WTC11 (cell line): ENCODE results near the gene GALNT9. TPM values are rescaled to one million over a fixed set of nuclear protein-coding genes. Genes with fewer than 3 reads are reported as not detected.
A peak's percentile ranks its signal among the peaks of the same experiment; 100 is the strongest.

Experiments
- ATAC-seq: fragments of 200-7000 bp; cut with Tn5 transposase; 2 replicates; pipeline ENCODE4 v1.10.0; 2021; ENCODE audit warnings: mild to moderate bottlenecking, moderate library complexity
- CTCF ChIA-PET: fragments of 300-600 bp; sonication (Branson Sonifier 250); formaldehyde crosslinking; loops from one replicate; lab custom pipeline; 2021; ENCODE audit warnings: antibody characterized with exemption; lab: Charles Lee
- POLR2A ChIA-PET: fragments of 350-600 bp; sonication (Branson Sonifier 250); formaldehyde crosslinking; loops from one replicate; lab custom pipeline; 2021; ENCODE audit warnings: antibody characterized with exemption; lab: Charles Lee
- DNase-seq: peaks from one replicate; pipeline ENCODE4 v3.0.0; 2021; ENCODE audit warnings: low spot score
- H3K27ac Mint-ChIP-seq: 2 replicates; pipeline ENCODE4 v1.8.0; 2021; ENCODE audit warnings: mixed read lengths
- H3K27me3 Mint-ChIP-seq: 2 replicates; pipeline ENCODE4 v1.8.0; 2021; ENCODE audit warnings: low read depth, mild to moderate bottlenecking, moderate library complexity, mixed read lengths
- H3K36me3 Mint-ChIP-seq: 2 replicates; pipeline ENCODE4 v1.8.0; 2021; ENCODE audit warnings: mixed read lengths
- H3K4me1 Mint-ChIP-seq: 2 replicates; pipeline ENCODE4 v1.8.0; 2022; ENCODE audit warnings: mixed read lengths
- H3K4me3 Mint-ChIP-seq: 2 replicates; pipeline ENCODE4 v1.8.0; 2021; ENCODE audit warnings: mild to moderate bottlenecking, moderate library complexity, mixed read lengths
- H3K9me3 Mint-ChIP-seq: 2 replicates; pipeline ENCODE4 v1.8.0; 2021; ENCODE audit warnings: mixed read lengths
- OVOL2 ChIP-seq: fragments of 250-450 bp; sonication (Bioruptor Pico); IDR thresholded peaks from 2 replicates; pipeline ENCODE4 v1.9.0; 2021; ENCODE audit warnings: mild to moderate bottlenecking, borderline replicate concordance
- PRRX2 ChIP-seq: fragments of 250-450 bp; sonication (Bioruptor Pico); IDR thresholded peaks from 2 replicates; pipeline ENCODE4 v1.8.0; 2021; ENCODE audit warnings: mild to moderate bottlenecking
- RORB ChIP-seq: fragments of 250-450 bp; sonication (Bioruptor Pico); IDR thresholded peaks from 2 replicates; pipeline ENCODE4 v1.9.0; 2021; ENCODE audit warnings: mild to moderate bottlenecking
- SOX15 ChIP-seq: fragments of 250-450 bp; sonication (Bioruptor Pico); IDR thresholded peaks from 2 replicates; pipeline ENCODE4 v1.9.0; 2021; ENCODE audit warnings: mild to moderate bottlenecking
- ZBTB21 ChIP-seq: sonication (generic); formaldehyde crosslinking; IDR thresholded peaks from 2 replicates; pipeline ENCODE4 v1.8.1; 2023; ENCODE audit warnings: mild to moderate bottlenecking, missing genetic modification reagents, borderline replicate concordance
- ZNF396 ChIP-seq: fragments of 250-450 bp; sonication (Bioruptor Pico); IDR thresholded peaks from 2 replicates; pipeline ENCODE4 v1.8.0; 2021; ENCODE audit warnings: mild to moderate bottlenecking, moderate library complexity, borderline replicate concordance
- ZNF423 ChIP-seq: fragments of 250-450 bp; sonication (Bioruptor Pico); IDR thresholded peaks from 2 replicates; pipeline ENCODE4 v2.1.2; 2022; ENCODE audit warnings: mild to moderate bottlenecking, moderate library complexity
- total RNA-seq: library from RNA; stranded (reverse); gene quantifications from 3 replicates; pipeline ENCODE4 v1.2.3, GENCODE V29; 2021
- TF ChIP-seq, protein P1 (sequence below): sonication (generic); formaldehyde crosslinking; IDR thresholded peaks from 2 replicates; pipeline ENCODE4 v1.8.1; 2023; ENCODE audit warnings: mild to moderate bottlenecking, moderate library complexity, missing genetic modification reagents
- TF ChIP-seq, protein P2 (sequence below): sonication (generic); formaldehyde crosslinking; IDR thresholded peaks from 2 replicates; pipeline ENCODE4 v1.8.1; 2023; ENCODE audit warnings: mild to moderate bottlenecking, missing genetic modification reagents, borderline replicate concordance
- TF ChIP-seq, protein P3 (sequence below): fragments of 250-450 bp; sonication (Bioruptor Pico); IDR thresholded peaks from 2 replicates; pipeline ENCODE4 v1.9.0; 2021; ENCODE audit warnings: mild to moderate bottlenecking, borderline replicate concordance
- TF ChIP-seq, protein P4 (sequence below): sonication (generic); formaldehyde crosslinking; IDR thresholded peaks from 2 replicates; pipeline ENCODE4 v1.8.1; 2022; ENCODE audit warnings: mild to moderate bottlenecking, missing genetic modification reagents, moderate library complexity, borderline replicate concordance

GALNT9 gene
- total RNA-seq, 1 experiment from 2014 or later = 0.90 TPM

DNA sequence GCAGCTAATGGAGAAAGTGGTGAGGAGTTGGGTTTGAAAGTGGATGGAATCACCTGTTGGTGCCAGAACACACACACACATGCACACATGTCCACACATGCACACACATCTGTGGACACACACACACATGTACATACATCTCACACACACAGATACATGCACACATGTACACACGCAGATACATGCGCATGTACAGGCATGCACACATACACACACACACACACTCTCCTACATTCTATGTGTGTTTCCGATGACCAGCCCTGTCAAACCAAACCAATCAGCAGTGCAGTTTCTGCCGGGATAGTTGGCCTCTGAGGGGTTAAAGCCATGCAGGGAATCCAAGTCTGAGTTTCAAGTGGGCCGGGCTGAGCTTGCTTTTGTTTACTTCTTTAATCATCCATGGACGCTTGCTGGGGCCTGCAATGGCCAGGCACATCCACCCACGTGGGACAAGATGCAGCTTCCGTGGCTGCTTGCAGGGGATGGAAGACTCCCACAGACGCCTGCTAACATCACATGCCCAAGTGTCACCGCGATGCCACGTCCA, 52.5 kb downstream of the GALNT9 start:
- H3K9me3 Mint-ChIP-seq = no peaks in the 10 kb centered on the region
- H3K4me1 Mint-ChIP-seq = peaks cover 26% of the 10 kb centered on the region
- no peak for DNase-seq
- CTCF ChIA-PET = interaction anchor here (1.2 to 5.0 kb wide), 4 partner anchors 8 to 137 kb away, joined by 3 to 51 read pairs (median 20); no protein-coding TSS in a partner anchor
- H3K27ac Mint-ChIP-seq = 0 out of 2 replicates have a peak overlapping the region, but pooled peaks have one; percentile 27
- H3K27me3 Mint-ChIP-seq = peaks cover 3% of the 10 kb centered on the region
- H3K4me3 Mint-ChIP-seq = no peak overlapping the region
- no peak for ATAC-seq
- no peak for TF ChIP-seq SOX15 (CRISPR knock-in tag)
- TF ChIP-seq, all 79 proteins: peak for 0
- POLR2A ChIA-PET = no interaction called here
- no peaks in the 10 kb centered on the region for H3K36me3 Mint-ChIP-seq

DNA sequence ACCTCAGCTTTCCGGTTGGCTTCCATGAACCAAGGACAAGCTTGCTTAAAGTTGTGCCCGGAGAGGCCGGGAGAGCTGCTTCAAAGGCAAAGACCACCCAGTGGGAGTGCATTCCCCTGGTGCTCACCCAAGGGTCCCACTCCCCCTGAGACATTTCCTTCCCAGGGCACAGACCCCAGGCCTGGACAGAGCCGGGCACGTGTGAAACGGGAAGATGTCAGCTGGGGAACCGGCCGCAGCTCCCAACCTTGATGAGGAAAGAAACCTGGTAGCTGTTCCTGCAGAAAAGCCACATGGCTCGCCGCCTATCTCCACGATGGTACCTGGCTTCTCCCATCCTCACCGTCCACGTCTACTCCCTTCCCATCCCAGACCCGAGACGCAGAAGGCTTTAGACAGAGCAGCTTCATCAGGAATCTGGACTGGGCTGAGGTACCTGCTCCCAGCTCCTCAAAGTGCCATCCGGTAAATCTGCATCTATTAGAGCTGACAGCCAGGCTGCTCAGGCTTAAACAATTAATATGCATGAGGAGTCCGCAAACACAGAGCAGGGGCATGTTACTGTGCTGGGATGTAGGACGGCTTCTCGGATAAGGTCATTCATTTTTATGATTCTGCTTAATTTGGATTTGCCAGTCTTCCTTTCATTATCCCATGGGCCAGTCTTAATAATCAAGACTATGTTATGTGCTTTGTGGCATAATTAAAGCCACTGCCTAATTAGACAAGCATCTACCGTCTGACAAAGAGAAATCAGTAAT, 53.1 kb downstream of the GALNT9 start:
- POLR2A ChIA-PET = no interaction called here

DNA sequence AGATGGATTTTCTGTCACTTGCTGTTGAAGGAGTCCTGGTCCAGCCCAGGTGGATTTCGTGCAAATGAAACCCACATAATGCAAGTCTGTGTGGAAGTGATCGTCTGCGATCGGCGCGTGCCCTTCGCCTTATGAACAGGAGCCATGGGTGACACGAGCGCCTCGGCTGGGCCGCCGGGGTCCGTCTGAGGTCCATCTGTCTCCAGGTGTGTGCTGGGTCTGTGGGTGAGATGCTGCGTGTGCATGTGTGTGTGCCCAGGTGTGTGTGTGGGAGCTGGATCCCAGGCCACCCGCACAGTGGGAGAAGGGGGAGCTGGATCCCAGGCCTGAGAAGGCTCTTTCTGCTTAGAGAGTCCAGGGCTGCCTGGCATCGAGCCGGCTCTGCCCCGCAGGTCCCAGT, 53.8 kb downstream of the GALNT9 start:
- H3K4me3 Mint-ChIP-seq = no peak overlapping the region
- TF ChIP-seq, protein P1, sequence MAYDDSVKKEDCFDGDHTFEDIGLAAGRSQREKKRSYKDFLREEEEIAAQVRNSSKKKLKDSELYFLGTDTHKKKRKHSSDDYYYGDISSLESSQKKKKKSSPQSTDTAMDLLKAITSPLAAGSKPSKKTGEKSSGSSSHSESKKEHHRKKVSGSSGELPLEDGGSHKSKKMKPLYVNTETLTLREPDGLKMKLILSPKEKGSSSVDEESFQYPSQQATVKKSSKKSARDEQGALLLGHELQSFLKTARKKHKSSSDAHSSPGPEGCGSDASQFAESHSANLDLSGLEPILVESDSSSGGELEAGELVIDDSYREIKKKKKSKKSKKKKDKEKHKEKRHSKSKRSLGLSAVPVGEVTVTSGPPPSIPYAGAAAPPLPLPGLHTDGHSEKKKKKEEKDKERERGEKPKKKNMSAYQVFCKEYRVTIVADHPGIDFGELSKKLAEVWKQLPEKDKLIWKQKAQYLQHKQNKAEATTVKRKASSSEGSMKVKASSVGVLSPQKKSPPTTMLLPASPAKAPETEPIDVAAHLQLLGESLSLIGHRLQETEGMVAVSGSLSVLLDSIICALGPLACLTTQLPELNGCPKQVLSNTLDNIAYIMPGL (CRISPR knock-in tag) = no peak
- TF ChIP-seq PRRX2 (CRISPR knock-in tag) = no peak
- TF ChIP-seq OVOL2 = no peak
- no peak for TF ChIP-seq ZNF396 (CRISPR knock-in tag)
- no peak for TF ChIP-seq RORB
- TF ChIP-seq, protein P2, sequence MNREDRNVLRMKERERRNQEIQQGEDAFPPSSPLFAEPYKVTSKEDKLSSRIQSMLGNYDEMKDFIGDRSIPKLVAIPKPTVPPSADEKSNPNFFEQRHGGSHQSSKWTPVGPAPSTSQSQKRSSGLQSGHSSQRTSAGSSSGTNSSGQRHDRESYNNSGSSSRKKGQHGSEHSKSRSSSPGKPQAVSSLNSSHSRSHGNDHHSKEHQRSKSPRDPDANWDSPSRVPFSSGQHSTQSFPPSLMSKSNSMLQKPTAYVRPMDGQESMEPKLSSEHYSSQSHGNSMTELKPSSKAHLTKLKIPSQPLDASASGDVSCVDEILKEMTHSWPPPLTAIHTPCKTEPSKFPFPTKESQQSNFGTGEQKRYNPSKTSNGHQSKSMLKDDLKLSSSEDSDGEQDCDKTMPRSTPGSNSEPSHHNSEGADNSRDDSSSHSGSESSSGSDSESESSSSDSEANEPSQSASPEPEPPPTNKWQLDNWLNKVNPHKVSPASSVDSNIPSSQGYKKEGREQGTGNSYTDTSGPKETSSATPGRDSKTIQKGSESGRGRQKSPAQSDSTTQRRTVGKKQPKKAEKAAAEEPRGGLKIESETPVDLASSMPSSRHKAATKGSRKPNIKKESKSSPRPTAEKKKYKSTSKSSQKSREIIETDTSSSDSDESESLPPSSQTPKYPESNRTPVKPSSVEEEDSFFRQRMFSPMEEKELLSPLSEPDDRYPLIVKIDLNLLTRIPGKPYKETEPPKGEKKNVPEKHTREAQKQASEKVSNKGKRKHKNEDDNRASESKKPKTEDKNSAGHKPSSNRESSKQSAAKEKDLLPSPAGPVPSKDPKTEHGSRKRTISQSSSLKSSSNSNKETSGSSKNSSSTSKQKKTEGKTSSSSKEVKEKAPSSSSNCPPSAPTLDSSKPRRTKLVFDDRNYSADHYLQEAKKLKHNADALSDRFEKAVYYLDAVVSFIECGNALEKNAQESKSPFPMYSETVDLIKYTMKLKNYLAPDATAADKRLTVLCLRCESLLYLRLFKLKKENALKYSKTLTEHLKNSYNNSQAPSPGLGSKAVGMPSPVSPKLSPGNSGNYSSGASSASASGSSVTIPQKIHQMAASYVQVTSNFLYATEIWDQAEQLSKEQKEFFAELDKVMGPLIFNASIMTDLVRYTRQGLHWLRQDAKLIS (CRISPR knock-in tag) = no peak

More for the DNA sequence above, 53.1 kb downstream of the GALNT9 start:
- DNase-seq = no peak
- H3K9me3 Mint-ChIP-seq = no peaks in the 10 kb centered on the region
- H3K27ac Mint-ChIP-seq = no peak overlapping the region
- CTCF ChIA-PET = interaction anchor here (0.9 to 5.0 kb wide), 9 partner anchors 8 to 154 kb away, joined by 3 to 51 read pairs (median 5); no protein-coding TSS in a partner anchor
- TF ChIP-seq SOX15 (CRISPR knock-in tag) (no peak), ZBTB21 (CRISPR knock-in tag) (no peak), ZNF423 (no peak), ZNF396 (CRISPR knock-in tag) (no peak)
- TF ChIP-seq, protein P3, sequence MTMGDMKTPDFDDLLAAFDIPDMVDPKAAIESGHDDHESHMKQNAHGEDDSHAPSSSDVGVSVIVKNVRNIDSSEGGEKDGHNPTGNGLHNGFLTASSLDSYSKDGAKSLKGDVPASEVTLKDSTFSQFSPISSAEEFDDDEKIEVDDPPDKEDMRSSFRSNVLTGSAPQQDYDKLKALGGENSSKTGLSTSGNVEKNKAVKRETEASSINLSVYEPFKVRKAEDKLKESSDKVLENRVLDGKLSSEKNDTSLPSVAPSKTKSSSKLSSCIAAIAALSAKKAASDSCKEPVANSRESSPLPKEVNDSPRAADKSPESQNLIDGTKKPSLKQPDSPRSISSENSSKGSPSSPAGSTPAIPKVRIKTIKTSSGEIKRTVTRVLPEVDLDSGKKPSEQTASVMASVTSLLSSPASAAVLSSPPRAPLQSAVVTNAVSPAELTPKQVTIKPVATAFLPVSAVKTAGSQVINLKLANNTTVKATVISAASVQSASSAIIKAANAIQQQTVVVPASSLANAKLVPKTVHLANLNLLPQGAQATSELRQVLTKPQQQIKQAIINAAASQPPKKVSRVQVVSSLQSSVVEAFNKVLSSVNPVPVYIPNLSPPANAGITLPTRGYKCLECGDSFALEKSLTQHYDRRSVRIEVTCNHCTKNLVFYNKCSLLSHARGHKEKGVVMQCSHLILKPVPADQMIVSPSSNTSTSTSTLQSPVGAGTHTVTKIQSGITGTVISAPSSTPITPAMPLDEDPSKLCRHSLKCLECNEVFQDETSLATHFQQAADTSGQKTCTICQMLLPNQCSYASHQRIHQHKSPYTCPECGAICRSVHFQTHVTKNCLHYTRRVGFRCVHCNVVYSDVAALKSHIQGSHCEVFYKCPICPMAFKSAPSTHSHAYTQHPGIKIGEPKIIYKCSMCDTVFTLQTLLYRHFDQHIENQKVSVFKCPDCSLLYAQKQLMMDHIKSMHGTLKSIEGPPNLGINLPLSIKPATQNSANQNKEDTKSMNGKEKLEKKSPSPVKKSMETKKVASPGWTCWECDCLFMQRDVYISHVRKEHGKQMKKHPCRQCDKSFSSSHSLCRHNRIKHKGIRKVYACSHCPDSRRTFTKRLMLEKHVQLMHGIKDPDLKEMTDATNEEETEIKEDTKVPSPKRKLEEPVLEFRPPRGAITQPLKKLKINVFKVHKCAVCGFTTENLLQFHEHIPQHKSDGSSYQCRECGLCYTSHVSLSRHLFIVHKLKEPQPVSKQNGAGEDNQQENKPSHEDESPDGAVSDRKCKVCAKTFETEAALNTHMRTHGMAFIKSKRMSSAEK (CRISPR knock-in tag) = no peak
- TF ChIP-seq, protein P4, sequence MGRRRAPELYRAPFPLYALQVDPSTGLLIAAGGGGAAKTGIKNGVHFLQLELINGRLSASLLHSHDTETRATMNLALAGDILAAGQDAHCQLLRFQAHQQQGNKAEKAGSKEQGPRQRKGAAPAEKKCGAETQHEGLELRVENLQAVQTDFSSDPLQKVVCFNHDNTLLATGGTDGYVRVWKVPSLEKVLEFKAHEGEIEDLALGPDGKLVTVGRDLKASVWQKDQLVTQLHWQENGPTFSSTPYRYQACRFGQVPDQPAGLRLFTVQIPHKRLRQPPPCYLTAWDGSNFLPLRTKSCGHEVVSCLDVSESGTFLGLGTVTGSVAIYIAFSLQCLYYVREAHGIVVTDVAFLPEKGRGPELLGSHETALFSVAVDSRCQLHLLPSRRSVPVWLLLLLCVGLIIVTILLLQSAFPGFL (CRISPR knock-in tag) = no peak
- TF ChIP-seq, protein P1 (CRISPR knock-in tag) = no peak
- no peak overlapping the region for H3K4me3 Mint-ChIP-seq
- peaks cover 3% of the 10 kb centered on the region for H3K27me3 Mint-ChIP-seq
- H3K36me3 Mint-ChIP-seq = no peaks in the 10 kb centered on the region
- ATAC-seq = no peak
- H3K4me1 Mint-ChIP-seq = peaks cover 26% of the 10 kb centered on the region

More for the DNA sequence above, 53.8 kb downstream of the GALNT9 start:
- CTCF ChIA-PET = interaction anchor here (0.8 to 5.0 kb wide), 8 partner anchors 9 to 154 kb away, joined by 3 to 51 read pairs (median 4); no protein-coding TSS in a partner anchor
- POLR2A ChIA-PET = interaction anchor here (1.0 to 1.1 kb wide), 2 partner anchors 100 to 279 kb away, joined by 3 read pairs; no protein-coding TSS in a partner anchor
- Mint-ChIP-seq H3K36me3 (no peaks in the 10 kb centered on the region), H3K9me3 (no peaks in the 10 kb centered on the region), H3K4me1 (peaks cover 26% of the 10 kb centered on the region), H3K27ac (no peak overlapping the region), H3K27me3 (peaks cover 7% of the 10 kb centered on the region)
- ATAC-seq (no peak), DNase-seq (no peak)
